HG02884 (cell line): ENCODE data around the gene ADARB2.

Experiments
- ATAC-seq: cut with Tn5 transposase; IDR thresholded peaks from one replicate; pipeline ENCODE4 v1.9.1; 2021; ENCODE audit warnings: mild to moderate bottlenecking, moderate library complexity; ENCODE audit not compliant: unreplicated experiment

Gene ADARB2

DNA sequence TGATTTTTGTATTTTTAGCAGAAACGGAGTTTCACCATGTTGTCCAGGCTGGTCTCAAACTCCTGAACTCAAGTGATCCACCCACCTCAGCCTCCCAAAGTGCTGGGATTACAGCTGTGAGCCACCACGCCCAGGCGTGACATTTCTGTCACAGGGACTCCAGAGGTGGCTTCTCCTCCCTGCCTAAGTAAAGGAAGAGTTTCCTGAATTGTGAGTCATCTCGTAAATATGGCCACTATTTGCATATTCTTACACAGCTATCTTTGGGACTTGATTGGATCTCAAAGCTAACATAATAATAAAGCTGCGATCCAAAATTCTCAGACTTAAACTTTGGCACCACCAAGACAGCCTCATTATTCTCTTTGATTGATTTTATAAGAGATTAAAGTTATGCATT is 50.1 kb downstream of the ADARB2 start:
- no peak for ATAC-seq

DNA sequence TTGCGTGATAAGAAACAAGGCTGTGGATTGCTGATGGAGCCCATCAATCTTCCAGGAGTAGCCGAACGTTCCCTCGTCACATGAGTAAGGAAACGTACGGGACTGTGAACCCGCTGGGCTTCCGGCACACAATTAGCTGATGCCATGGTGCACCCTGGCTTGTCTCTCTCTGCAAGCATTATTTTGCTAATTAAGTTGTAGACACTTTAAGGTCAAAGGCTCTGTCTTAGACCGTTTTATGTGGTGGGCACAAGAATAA is 50.9 kb downstream of the ADARB2 start:
- no peak for ATAC-seq

DNA sequence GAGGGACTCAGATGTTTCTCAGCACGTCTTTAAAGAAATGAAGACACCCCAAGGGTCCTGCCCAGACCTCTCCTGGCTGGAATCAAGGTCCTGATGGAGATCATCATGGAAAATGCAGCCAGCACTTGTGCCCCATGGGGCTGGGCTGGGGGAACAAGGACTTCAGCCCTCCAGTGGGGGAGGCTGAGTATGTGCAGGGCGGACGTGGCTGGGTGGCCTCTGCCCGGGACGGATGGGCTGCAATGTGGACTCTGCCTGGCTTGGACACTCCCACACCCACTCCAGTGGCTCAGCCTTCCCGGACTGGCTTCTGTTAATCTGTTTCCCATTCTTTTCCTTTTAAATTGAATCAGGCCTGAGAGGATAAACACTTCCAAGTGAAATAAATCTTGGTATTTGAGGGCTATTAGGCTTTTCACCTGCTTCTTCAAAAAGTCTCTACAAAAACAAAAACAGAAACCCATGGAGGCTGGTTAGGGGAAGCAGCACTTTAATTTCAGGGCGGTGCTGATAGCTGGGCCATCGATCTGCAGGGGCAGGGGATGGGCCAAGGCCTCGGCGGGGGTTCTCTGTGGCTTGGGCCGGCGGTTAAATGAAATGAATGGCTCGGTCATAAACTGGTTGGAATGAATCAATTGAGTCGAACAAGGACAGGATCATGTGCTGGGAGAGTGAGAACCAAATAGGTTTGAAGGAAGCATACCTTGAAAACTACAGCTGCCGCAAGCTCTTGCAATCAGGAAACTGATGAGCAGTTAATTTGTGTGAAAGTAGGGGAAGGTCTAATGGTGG is 51.4 kb downstream of the ADARB2 start:
- ATAC-seq = no peak

DNA sequence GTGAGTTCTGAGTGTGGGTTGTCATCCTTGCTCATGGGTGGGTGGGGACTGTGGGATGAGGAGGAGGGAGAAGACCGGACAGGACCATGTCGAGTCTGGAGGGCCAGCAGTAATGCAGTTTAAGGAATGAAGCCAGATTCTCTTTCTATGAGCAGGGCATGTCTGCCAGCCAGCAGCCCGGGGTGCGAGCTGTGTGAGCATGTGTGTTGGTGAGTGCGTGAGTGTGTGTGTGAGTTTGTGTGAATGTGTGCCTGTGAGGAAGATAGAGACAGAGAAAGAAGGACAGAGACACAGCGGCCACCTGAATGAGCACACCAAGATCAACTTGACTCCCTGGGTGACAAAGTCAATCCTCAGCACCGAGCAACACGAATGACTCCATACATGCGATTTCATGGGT is 52.3 kb downstream of the ADARB2 start:
- no peak for ATAC-seq

DNA sequence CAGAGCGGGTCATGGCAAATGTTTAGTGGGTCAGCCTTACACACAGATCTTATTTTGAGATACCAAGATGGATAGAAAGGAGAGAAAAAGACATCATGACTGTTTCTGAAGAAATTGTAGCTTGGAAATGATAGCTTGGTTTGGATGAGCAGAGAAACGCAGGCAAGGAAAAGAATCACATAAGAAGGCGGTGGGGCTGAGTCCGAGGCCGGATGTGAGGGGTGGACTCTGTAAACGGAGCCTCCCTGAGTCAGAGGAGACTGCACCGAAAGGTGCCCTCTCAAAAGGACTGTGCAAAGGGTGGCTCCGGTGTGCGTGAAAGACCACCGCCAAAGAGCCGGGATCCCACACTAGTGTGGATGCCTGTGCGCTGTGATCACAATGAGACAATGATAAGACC is 53.7 kb downstream of the ADARB2 start:
- no peak for ATAC-seq

DNA sequence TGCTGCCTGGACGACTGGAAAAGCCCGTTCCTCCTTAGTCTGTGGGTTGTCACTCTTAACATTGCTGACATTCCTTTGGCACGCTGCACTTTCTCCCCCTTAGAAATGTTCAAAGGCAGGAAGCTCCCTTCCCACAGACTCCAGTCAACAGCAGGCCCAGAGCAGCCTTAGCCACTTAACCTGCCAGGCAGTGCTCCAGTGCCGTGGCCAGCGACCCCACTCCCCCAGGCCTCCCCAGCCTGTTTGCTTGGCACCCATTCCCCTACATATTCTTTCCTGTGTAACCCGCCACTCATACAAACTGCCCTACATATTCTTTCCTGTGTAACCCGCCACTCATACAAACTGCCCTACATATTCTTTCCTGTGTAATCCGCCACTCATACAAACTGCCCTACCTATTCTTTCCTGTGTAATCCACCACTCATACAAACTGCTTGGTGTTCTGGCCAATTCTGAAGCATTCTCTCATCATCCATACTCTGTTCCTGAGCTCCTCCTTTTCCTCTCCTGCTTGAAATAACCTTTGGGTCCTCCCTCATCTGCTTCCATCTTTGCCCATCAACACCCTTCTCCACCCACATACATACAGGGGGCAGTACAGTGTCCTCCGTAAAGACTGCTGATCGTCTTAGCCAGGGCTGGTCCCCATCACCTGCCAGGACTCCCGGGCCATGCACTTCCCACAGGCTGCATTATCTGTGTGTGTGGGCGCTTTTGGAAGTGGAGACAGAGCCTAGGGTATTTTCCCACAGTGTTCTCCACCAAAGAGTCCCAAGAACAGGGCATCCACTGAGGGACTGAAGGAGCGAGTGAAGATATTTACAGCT is 57.3 kb downstream of the ADARB2 start:
- ATAC-seq = no peak

DNA sequence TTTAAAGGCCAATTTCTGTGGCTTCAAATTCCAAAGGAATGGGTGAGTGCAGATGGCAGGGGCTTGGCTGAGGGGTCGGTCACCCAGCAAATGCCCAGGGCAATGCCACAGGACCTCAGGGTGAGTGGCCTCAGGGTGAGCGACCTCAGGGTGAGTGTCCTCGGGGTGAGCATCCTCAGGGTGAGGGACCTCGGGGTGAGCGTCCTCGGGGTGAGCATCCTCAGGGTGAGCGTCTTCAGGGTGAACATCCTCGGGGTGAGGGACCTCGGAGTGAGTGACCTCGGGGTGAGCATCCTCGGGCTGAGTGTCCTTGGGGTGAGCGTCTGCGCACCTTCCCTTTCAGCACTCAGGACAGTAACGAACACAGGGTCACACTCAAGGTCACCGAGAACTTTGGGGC is 59.2 kb downstream of the ADARB2 start:
- ATAC-seq = no peak

DNA sequence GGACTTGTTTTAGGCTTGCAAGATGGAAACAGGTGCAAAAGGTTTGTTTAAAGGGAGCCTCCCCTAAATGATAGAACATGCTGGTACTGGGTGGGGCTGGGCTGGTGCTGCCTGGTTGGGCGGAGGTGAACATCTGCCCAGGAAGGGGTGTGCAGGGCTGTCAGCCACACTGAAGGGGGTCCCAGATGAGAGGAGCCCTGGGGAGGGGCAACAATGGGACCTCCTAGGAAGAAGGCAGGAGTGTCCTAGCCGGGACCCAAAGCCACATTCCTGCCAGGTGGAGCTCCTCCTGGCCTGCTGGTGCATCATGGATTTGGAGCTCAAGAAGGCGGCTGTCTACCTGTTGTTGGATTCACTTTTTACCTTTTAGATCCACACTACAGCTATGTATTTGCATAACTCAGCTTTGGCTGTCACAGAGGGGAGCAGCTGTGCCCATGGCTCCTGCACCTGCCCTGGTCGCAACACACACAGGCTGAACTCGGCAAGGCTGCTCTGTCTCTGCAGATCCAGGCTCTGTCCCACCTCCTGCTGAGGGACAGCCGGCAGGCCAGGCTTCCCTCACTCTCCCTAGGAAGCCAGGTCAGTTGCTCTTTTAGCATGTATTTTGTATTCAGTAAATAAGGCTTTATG is 59.9 kb downstream of the ADARB2 start:
- no peak for ATAC-seq

DNA sequence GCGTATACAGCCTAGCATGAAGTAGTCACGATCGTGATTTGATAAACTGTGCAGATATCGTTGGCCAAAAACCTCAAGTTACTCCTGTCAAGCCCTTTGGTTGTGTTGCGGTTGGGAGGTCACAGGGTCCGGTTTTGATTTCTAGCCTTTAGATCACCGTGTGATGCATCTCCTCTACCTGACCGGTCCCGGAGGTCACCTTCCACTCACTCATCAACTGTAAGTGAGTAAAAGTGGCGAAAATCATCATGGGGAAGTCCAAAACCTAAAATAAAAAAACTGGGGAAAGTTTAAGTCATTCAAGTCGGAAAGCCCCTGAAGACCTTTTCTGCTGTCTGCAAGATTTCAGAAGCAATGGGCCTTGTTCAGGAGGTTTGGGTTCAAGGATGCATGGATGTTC is 62.8 kb downstream of the ADARB2 start:
- no peak for ATAC-seq

DNA sequence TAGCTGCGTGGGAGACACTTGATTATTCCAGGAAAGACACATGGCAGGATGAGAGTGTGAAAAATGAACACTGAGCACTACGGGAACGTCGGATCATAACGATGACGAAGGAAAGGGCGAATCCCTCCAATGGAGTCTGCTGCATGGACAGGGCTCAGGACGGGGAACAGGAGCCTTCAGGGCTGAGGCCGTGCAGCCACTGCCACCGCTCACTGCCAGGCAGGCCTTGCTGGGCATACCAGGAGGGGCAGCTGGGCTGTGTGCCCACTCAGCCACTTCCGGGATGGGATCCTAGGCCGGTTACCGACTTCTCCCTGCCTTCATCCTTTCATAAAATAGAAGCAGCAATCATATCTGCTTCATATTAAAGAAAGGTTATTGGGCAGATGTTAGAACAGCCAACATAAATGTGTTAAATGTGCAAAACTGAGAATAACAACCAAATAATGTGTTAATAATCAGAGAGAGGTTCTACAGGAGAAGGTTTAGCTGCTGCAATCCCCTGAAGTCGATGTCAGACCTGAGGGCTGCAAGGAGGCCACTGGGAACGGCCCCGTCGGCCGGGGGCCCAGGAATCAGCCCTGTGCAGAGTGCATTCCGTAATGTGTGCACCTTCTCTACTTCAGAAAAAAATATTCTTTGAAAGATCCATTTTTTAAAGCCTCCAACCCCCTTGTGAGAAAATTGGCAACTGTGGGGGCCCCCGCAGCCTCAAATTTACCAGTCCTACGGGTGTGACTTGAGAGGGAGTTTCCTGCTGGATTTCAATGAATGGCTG is 63.6 kb downstream of the ADARB2 start:
- no peak for ATAC-seq

DNA sequence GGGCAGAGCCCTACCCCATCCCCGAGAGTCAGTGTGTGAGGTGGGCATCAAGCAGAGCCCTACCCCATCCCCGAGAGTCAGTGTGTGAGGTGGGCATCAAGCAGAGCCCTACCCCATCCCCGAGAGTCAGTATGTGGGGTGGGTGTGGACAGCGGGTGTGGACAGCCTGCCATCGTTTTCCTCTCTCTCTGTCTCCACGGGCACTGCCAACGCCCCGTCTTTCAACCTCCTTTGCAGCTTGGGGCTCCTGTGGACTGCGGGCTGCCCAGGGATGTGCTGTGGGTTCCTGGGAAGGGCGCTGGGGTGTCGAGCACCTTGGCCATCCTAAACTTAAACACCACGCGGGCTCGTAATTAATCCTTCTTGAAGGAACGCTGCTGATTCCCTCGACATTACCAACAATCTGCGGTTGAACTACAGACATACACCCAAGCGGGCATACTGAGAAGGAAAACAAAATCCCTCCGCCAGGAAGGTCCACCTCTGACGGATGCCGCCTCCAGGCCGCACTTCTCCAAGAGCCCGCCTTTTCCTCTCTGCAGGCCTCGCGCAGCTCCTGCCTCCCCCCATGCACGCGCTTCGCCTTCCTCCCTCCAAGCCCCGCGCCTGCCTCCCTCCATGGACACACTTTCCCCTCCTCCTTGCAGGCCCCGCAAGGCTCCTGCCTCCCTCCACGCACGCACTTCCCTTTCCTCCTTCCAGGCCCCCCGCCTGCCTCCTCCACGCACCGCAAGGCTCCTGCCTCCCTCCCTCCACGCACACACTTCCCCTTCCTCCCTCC is 65.1 kb downstream of the ADARB2 start:
- ATAC-seq = no peak

DNA sequence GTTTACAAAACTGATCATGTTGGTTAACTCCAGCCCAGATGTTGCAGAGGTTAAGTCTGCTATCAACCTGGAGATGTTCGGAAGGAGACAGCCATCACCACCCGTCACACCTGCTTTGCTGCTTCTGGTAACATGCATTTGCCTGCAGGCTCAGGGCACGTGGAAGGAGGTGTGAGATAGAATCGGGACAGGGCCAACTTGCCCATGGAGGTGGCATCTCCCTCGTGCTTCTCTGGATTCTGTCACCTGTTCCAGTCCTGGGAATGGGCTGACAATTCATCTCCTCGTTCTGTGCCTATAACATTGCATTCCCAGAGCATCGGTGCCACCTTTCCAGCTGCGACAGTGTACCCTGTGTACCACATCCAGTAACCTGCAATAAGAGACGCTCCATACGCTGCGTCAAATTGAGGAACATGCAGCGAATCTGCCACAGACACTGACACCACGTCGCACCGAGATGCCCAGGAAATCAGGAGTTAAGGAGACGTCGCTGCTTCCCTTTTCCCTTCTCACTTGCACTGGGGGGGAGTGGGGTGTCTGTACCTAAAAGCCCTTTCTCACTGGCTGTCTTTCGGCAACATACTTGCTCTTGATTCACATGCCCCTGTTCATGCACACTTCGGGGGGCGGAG is 65.8 kb downstream of the ADARB2 start:
- no peak for ATAC-seq

DNA sequence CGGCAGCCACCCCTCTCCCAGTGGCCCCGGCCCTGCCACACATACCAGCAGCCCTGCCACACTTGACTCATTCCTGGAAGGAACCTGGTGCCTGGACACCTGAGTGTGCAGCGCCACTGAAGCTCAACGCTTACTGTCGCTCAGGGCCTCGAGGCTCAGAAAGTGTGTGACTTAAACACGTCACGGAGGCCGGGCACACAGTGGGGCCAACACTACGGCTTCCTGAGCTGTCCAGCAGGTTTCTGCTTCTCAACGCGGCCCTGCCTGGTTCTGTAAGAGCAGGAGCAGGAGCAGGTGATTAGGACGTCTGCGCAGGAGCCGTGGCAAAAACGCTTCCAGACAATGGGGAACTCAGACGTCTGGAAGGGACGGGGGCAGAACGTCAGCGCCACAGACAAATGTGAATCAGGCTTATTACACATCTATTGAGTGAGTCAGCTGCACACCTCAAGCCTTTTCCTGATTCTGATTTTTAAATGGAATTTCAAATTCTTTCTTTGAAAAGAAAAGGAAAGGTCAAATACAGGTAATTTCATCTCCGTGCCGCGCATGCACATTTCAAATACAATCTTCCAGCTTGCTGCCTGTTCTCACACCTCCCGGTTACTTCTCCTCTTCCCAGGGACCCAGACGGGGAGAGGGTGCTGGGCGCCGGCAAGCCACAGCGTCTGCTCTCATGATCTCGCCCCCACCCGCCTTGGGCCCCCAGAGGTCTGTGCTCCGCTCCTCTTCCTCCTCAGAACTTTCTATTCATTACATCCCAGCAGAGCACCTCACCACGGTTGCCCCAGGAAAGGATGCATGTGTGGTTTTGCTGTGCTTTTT is 66.6 kb downstream of the ADARB2 start:
- ATAC-seq = no peak

DNA sequence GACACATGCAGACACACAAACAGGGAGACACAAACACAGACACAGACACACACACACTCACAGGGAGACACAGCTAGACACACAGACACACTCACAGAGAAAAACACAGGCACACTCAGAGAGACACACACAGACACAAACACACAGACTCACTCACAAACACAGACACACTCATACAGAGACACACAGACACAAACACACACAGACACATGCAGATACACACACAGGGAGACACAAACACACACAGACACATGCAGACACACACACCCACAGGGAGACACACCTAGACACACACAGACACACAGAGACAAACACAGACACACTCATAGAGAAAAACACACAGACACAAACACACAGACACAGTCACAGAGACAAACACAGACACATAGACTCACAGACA is 67.9 kb downstream of the ADARB2 start:
- ATAC-seq = no peak

DNA sequence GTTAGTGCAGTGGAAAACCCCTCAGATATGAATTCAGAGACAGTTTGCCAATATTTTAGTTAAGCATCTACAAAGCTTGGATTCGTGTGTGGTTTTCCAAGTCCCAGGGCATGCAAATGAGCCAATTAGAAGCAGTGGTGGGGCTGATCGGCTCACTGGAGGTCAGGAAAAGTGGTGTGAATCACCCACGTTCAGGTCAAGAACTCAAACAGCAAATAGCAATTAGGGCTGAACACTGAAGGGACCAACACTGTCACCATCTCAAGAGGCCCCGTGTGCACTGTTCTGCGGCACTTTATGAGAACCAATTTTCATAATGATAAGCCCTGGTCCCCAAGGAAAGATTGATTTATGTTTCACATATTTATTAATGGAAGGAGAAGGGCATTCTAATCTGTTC is 68.9 kb downstream of the ADARB2 start:
- ATAC-seq = no peak

DNA sequence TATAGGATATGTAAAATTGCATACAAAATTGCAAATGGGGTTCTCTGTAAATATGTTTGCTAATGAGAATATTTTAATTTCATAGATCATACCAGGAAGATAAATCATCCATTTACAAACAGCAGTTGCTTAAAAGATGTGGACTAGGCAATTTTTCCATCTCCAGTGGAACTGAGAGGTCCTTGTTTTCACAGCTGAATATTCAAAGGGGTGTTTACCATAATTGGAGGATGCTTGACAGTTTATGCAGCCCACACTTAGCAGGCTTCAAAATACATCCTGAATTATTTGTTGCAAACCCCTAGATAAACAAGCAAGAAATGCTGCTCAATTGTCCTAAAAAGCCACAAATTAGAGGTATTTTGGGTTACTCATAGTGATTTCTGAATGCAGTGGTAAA is 69.9 kb downstream of the ADARB2 start:
- no peak for ATAC-seq

DNA sequence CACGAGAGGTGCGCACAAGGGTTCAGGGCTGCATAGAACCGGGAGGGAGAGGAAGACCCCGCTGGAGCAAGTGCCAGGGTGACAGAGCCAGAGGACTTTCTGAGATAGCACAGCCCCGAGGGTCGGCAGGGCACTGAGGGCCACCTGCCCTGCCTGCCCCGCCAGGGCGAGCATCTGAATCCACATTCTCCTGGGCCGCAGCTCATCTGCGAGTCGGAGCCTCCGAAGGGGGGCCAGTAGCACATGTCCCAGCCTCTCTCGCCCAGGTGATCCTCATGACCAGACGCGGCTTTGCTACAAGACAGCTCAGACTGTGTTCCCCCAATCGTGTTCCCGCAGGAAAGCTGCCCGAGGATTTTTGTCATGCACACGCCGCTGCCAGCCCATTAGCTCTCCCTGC is 71.2 kb downstream of the ADARB2 start:
- no peak for ATAC-seq

DNA sequence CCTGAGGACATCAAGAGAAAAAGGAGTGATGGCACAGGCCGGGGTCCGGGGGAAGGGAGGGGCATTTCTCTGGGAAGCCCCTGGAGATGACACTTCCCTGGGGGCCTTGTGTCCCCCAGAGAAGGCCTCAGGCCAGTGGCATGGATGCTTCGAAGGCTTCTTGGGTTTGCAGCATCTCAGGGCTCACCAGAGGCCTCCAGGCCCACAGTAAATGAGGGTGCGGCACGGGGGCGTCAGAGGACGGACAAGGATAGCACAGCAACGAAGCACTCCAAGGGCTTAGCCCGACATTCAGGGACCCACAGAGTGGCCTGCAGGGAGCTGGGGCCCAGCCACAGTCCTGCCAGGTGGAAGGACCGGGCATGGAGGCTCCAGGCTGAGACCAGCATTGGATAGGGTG is 71.6 kb downstream of the ADARB2 start:
- ATAC-seq = no peak

DNA sequence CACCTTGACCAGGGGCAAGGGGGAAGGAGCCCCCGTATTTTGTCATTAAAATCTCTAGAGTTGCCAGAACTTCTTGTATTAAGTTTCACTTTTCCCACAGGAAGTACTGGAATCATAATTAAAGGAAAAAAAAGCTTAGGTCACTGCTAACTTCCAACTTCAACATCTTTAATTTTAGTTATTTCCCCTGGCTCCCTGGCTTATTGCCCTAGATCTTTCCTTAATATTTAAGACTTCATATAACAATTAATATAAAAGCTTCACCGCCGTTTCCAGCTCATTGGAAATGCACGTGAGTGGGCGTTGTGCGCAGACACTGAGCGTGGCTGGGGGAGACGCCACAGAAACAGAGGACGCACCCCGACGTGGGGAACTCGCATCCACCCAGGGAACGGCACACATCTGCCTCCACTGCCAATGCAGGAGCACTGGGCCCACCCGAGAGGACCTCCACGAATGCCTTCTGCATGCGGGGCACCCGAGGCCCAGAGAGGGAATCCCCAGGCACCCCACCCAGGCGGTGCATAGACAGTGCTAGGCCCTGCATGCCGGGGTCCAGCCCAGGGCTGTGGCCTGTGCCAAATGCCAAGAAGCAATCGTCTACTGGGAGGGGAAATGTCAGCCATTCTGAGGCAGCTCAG is 72.2 kb downstream of the ADARB2 start:
- no peak for ATAC-seq
